Stimulated activated CD4-positive, alpha-beta T cell treated with anti-CD3 and anti-CD28 coated beads, Interleukin-12 subunit alpha, Interleukin-12 subunit beta, amount 100 ng/mL, for 4 hours (primary cell): Measurements from ENCODE around the gene ADAMTS9.

Source experiments
- DNase-seq: peaks from one replicate; pipeline ENCODE4 v3.0.0-alpha.2; 2020

The ADAMTS9 gene

DNA sequence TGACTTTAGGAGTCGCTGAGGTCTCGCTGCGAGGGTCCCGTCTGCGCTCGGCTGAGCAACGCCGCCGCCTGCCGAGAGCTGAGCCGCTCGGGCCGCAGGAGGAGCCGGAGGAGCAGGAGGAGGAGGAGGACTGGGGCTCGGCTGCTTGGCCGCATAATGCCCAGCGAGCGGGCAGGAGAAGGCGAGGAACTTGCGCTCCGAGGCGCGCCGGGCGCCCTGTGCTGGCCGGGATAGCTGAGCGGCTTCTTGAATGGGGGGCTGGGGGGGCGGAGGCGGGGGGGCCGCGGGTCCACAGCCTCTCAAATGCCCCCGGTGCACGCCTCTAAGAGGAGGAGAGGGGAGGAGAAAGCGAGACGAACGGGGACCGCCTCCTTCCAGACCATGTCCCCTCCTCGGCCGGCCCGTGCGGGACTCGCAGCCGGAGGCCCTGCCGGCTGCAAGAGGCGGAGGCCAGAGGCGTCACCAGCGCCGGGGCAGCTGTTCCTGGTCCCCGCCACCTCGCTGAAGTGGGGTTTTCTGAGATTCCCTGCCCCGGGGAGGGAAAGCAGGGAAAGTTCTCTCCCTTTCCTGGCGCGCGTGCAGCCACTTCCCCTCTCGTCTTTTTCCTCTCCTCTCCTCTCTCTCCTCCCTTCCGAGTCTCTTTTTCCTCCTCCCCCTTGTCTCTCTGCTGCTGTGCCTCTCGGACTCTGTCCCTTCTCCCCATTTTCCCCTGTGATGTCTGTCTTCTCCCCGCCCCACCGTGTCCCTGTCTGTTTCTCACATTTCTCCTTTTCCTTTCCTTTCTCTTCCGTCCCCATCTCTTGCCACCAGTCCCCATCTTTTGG lies at the start of gene ADAMTS9:
Gene ADAMTS9, minus strand, starts transcription at position 220 of the 824 bp plus-strand sequence. CDS start 343 bp downstream, outside the sequence.
- DNase-seq: no peak

DNA sequence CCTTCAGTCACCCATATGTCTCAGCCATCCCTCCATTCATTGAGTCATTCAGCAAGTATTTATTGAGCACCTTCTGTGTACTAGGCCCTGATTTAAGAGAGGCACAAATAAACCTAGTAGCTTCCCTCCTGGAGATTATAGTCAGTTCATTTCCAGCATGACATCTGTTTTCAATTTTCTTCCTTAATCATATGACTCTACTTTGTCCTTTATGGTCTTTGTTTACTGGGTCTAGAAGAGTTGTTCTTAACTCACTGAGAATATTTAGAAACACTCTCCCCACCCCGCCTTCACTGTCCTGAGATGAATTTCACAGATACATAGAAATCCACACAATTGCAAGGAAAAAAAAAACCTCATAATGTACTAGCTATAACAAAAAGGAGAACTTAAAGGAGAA lies 44.8 kb upstream of the ADAMTS9 start:
- DNase-seq: no peak

DNA sequence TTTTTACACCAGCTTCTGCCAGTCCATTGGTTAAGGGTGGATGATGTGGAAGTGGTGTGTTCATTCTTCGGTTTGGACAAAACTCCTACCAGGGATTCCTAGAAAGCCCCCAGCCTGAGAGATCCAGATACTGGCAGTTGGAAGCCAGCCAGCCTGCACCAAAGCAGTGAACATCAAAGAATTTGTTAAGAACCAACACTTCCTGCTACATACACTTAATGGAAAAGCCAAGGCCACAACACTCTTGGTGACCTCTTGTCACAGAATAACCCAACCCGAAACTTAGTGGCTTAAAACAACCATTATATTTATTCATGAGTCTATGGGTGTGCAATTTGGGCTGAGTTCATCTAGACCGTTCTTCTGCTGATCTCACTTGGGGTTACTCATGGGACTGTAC lies 42.9 kb upstream of the ADAMTS9 start:
- DNase-seq: no peak

DNA sequence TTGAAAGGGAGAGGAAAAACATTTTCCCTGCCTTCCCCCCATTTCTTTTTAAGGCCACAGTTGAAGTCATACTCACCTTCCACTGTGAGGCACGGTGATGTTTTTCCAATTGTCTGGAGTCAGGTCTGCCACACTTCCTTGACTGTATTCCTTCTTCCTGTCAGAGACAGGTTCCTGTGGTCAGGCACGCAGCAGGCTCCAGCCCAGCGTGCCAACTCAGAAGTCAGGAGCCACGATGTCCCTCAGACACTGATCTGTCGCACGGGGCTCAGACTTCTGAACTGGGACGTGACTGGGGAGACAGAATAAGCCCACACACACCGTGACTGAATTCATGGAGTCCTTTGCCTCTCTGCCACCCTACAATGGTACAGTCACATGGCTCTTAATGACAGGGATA lies 41.2 kb upstream of the ADAMTS9 start:
- no peak for DNase-seq

DNA sequence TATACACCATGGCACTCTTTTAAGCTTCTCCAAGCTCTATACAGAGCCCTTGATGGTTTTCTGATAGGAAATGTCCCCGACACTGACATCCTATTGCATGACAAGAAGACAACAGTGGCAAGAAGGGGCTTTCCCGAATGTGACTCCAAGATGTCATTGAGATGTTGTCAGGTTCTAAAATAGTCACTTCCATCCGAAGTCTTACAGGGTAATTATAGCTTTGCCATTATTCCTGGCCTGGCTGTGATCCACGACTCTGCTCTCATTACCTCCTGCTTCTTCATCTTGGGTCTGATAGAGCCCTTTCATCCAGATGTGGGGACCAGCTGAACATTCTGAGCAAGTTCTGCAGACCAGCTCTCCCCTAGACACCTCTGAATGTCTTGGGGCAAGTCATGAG lies 40.6 kb upstream of the ADAMTS9 start:
- DNase-seq: no peak

- no peak for DNase-seq
Measured at GRCh38 chr3:64726414-64727090, 38.8 kb upstream of the ADAMTS9 start.

GRCh38 chr3:64718976-64719375 lies 31.2 kb upstream of the ADAMTS9 start:
- no peak for DNase-seq

GRCh38 chr3:64717872-64718613 lies 30.2 kb upstream of the ADAMTS9 start:
- no peak for DNase-seq

- no peak for DNase-seq
Measured at GRCh38 chr3:64717411-64717810, 29.6 kb upstream of the ADAMTS9 start.

DNA sequence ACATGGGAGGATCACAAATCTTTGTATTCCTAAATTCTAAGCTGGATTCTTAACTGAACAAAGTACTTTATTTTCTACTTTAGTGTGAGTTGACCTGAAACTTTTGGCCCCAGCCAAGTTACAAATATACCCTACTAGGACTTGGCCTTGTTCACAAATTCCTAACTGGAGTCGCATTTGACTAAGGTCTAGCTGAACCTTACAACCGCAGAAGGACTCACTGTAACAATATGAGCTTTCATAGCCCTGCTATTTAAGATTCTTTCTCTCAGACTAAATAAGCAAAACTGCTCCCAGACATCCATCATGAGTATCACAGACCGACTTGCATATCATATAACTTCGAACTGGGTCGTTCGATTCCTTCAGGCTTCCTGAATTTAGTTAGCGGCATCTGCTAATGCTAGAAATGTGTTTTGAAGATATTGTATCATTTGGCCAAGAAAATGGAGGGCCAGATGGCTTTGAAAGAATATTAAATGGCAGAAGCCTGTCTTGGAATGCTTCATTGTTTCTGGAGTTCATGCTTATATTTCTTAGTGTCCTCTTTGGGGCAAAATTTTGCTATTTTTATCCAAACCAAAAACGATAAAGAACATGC lies 28.4 kb upstream of the ADAMTS9 start:
- DNase-seq: no peak

- DNase-seq: no peak
Measured at GRCh38 chr3:64715211-64715982, 27.6 kb upstream of the ADAMTS9 start.

- DNase-seq: no peak
Measured at GRCh38 chr3:64708456-64708855, 20.7 kb upstream of the ADAMTS9 start.

GRCh38 chr3:64705946-64706345 lies 18.1 kb upstream of the ADAMTS9 start:
- no peak for DNase-seq

DNA sequence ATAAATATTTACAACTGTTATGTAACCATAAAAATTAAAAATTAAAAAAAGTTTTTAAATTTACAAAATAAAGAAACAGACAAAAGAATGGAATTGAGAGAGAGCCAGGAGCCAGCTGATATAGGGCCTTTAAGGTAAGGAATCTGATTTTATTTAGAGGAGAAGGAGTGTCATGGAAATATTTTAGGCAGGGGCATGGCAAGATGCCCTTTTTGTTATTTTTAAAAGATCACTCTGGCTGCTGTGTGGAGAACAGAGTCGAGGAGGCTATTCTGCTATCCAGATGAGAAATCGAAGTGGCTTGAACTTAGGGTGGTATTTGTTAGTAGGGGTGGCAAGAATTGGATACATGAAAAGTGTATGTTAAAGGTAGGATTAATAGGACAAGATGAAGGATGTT lies 9.1 kb upstream of the ADAMTS9 start:
- no peak for DNase-seq

- no peak for DNase-seq
Measured at GRCh38 chr3:64694114-64694513, 6.3 kb upstream of the ADAMTS9 start.

- DNase-seq: no peak
Measured at GRCh38 chr3:64693031-64693430, 5.2 kb upstream of the ADAMTS9 start.

DNA sequence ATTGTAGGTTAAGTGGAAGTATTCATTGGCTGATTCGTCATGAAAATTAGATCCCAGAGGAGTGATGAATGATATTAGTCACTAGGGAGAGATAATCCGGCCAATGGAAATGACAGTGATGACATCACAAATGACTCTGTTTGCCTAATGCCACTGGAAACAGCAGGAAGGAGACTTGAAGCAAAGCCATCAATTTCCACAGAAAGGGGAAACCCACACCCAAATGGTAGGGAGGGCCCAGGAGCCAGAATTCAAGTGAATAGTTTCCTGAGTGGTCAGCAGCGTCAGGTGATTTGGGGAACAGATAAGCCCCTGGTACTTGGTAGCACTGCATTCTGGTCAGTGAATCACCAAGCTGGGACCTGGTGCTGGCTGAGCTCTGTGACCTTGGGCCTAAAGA lies 3.3 kb upstream of the ADAMTS9 start:
- no peak for DNase-seq

- no peak for DNase-seq
Measured at GRCh38 chr3:64687086-64687780, 567 bp downstream of the ADAMTS9 start.

GRCh38 chr3:64686446-64686908 lies 1.3 kb downstream of the ADAMTS9 start:
- no peak for DNase-seq

DNA sequence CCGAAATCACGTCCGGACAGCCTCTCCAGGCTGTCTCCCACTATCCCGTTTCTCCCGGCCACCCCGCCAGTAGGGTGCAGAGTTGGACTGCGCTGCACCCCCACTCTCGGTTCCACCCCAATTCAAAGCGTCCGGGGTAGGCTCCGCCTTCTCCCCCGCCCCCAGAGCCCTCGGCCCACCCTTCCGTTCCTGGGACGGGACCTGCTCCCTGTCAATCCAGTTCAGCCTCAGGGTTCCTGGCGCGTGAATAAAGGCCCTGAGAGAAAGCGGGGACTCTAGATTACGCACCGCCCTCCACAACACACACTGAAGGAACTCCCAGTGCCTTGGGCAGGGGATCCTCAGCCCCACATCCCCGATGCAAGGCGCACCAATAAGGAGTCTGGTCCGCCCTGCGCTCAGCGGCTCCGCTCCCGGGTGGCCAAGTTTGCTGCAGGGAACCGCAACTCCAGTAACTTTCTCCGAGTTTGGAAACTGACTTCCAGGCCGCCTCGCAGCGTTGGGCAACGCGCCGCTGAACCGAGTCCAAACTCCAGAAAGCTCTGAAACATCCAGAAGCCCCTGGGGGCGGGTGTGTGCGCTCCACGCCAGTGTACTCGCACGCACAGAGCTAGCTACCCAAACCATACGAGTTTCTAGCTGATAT lies 1.9 kb downstream of the ADAMTS9 start:
- DNase-seq: no peak

DNA sequence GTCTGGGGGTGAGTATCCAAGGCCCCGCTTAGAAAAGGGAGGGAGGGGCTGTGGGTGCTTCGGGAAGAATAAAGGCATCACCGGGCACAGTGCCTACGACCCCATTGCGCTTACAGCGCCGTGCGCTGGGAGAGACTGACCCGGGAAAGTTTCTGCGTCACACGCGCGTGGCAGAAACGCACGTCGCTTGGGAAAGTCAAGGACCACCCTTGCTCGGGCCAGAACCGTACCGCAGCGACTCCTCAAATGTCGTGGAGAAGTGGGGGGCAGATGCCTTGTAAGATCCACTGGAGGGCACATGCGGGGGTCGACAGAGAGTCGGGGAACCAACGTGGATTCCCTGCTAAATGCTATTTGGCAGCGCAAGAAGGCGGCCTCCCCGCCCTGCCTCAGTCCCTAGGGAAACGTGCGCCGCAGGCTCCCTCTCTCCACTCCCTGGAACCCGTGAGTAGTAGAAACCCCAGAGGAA lies 2.4 kb downstream of the ADAMTS9 start:
- no peak for DNase-seq
